ENCODE measurements around the gene PCDHGA11.
"Not testable (repeated sequence)": the region's sequence is repeated elsewhere in the genome, so short reads cannot be mapped to it uniquely, and the experiment has no call there.

The PCDHGA11 gene

DNA sequence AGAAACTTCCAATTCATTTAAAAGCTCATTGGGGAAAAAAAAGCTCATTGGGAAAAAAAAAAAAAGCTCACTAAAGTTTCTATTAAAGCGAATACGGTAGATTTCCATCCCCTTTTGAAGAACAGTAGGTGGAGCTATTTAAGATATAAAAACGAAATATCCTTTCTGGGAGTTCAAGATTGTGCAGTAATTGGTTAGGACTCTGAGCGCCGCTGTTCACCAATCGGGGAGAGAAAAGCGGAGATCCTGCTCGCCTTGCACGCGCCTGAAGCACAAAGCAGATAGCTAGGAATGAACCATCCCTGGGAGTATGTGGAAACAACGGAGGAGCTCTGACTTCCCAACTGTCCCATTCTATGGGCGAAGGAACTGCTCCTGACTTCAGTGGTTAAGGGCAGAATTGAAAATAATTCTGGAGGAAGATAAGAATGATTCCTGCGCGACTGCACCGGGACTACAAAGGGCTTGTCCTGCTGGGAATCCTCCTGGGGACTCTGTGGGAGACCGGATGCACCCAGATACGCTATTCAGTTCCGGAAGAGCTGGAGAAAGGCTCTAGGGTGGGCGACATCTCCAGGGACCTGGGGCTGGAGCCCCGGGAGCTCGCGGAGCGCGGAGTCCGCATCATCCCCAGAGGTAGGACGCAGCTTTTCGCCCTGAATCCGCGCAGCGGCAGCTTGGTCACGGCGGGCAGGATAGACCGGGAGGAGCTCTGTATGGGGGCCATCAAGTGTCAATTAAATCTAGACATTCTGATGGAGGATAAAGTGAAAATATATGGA lies 9.7 kb downstream of the PCDHGA11 start, which contains the start of gene PCDHGA12:
PCDHGA12 (plus strand) TSS at position 176 of the 782 bp plus-strand sequence; CDS start at position 429, 253 bp downstream.
- peak in 5 of 51 donors; percentile 3 to 23 (median 10) for DNase-seq

GRCh38 chr5:141431286-141431685 lies 10.4 kb downstream of the PCDHGA11 start:
- DNase-seq = no peak

- DNase-seq = not testable (repeated sequence)
Measured at GRCh38 chr5:141432308-141432707, 11.5 kb downstream of the PCDHGA11 start.

DNA sequence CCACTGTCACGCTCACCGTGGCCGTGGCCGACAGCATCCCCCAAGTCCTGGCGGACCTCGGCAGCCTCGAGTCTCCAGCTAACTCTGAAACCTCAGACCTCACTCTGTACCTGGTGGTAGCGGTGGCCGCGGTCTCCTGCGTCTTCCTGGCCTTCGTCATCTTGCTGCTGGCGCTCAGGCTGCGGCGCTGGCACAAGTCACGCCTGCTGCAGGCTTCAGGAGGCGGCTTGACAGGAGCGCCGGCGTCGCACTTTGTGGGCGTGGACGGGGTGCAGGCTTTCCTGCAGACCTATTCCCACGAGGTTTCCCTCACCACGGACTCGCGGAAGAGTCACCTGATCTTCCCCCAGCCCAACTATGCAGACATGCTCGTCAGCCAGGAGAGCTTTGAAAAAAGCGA lies 11.9 kb downstream of the PCDHGA11 start:
- DNase-seq = not testable (repeated sequence)

GRCh38 chr5:141434006-141434405 lies 13.2 kb downstream of the PCDHGA11 start:
- DNase-seq = no peak

- DNase-seq = no peak
Measured at GRCh38 chr5:141437221-141437620, 16.4 kb downstream of the PCDHGA11 start.

DNA sequence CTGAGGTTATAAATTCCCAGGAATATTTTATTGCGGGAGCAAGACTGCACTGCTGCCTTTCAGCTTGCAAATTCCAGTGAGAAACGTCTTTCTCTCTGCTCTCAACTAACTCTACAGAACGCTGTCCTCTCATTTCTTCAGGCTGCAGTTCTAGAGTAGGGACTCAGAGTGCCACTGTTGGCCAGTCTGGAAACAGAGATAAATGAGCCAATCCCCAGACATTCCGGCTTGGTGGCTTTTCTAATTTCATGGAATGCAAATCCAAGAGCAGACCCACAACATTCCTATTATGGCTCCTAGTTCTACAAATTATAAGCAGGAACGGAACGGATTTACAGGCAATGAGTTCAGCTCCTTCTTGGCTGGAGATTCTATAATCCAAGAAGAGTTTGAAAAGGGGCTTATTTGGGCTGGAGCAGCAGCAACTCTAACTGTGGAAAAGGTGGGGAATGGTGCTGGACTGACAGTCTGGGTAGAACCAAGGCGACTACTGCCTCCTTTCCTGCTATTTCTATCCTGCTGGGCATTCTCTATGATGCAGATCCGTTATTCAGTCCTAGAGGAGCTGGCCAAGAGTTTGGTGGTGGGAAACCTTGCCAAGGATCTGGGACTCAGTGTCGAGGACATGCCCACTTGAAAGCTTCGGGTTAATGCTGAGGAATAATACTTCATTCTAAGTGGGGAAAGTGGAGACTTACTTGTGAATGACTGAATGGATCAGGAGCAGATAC lies 18.7 kb downstream of the PCDHGA11 start:
- no peak for DNase-seq

DNA sequence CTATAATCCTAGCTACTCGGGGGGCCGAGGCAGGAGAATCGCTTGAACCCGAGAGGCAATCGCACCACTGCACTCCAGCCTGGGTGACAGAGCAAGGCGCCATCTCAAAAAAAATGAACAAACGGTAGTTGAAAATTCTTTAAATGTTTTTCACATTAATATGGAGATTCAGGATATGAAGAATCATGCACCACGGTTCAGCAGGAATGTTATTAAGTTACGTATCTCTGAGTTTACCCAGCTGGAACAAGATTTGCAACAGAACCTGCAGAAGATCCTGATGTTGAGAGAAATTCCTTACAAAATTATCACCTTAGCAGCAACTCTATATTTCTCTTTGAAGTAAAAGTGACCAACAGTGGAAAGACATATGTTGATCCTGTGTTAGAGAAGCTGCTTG lies 19.5 kb downstream of the PCDHGA11 start:
- no peak for DNase-seq

DNA sequence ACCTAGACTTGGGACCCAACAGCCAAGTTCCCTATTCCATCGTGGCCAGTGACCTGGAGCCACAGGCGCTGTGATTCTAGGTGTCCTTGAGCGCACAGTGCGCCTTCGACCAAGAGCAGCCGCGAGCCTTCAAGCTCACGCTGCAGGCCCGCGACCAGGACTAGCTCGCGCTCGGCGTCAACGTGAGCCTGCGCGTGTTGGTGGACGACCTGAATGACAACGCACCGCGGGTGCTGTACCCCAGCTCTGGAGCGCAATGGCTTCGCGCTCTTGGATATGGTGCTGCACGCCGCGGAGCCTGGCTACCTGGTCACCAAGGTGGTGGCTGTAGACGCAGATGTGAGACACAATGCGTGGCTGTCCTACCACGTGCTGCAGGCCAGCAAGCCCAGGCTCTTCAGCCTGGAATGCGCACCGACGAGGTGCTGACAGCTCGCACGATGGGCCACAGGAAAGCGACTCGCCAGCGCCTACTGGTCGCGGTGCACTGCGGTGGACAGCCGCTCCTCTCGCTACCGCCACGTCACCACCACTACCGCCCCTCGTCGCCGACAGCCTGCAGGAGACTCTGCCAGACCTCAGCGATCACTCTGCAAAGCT lies 20.8 kb downstream of the PCDHGA11 start:
- no peak for DNase-seq

DNA sequence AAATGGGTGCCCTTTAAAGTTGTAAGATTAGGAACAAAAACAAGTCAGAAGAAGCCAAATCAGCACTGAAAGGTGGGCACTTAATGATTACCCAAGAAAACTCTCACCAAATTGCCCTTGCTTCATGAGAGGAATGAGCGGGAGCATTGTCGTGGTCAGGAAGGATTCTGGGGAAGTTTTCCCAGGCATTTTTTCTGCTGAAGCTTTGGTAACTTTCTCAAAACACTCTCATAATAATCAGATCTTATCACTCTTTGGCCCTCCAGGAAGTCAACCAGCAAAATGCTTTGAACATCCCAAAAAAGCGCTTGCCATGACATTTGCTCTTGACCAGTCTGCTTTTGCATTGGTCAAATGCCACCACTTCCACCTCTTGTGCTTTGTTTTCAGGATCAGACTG lies 44.5 kb downstream of the PCDHGA11 start:
- DNase-seq = no peak

Data from hypothalamus (tissue), 51 donors.